Mesothelial cell of epicardium (in vitro differentiated cells): ENCODE results near the gene ZBTB8OS. TPM values are rescaled to one million over a fixed set of nuclear protein-coding genes. Genes with fewer than 3 reads are reported as not detected.
A peak's percentile ranks its signal among the peaks of the same experiment; 100 is the strongest.
"Not testable (repeated sequence)": the region's sequence is repeated elsewhere in the genome, so short reads cannot be mapped to it uniquely, and the experiment has no call there.

Experiments used
- DNase-seq, 2 experiments: peaks; one replicate each; pipeline ENCODE4 v3.0.0; 2021; ENCODE audit warnings: low spot score in 2 of 2; ENCODE audit not compliant: unreplicated experiment in 2 of 2
- H3K27ac Mint-ChIP-seq: 2 replicates; pipeline ENCODE4 v1.8.0; 2021; ENCODE audit warnings: mixed read lengths
- H3K27me3 Mint-ChIP-seq: 2 replicates; pipeline ENCODE4 v1.8.0; 2021; ENCODE audit warnings: low read depth, mixed read lengths
- H3K36me3 Mint-ChIP-seq: 2 replicates; pipeline ENCODE4 v1.8.0; 2021; ENCODE audit warnings: mixed read lengths
- H3K4me1 Mint-ChIP-seq: 2 replicates; pipeline ENCODE4 v1.8.0; 2021; ENCODE audit warnings: mixed read lengths
- H3K4me3 Mint-ChIP-seq: 2 replicates; pipeline ENCODE4 v1.8.0; 2021; ENCODE audit warnings: mild to moderate bottlenecking, moderate library complexity, mixed read lengths
- H3K9me3 Mint-ChIP-seq: 2 replicates; pipeline ENCODE4 v1.8.0; 2021; ENCODE audit warnings: mixed read lengths
- CTCF ChIP-seq: fragments of 200-600 bp; sonication (generic); IDR thresholded peaks from one replicate; pipeline ENCODE4 v1.5.0; 2021; ENCODE audit warnings: antibody characterized with exemption; ENCODE audit not compliant: unreplicated experiment
- total RNA-seq: library from RNA; stranded (reverse); gene quantifications from 3 replicates; pipeline ENCODE4 v1.2.1, GENCODE V29; 2021

The ZBTB8OS gene
- total RNA-seq, 1 donor from 2014 or later: 41.3 TPM

DNA sequence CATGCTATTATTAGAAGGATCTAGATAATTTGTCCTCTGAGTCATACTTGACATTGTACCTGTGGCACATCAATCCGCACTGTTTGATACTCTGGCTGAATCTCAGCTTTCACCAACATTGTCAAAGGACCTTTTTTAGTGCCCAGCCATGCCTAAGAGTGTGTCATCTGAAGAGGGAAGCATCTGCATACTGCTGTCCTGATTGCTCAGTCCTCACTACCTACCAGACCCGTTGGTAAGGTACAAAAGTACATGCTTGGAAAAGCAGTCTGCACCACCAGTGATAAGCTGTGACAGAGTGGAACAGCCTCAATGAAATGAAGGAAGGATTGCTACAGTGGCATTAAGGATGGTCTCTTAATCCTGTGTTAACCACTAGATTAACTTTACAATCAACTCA, 35.1 kb upstream of the ZBTB8OS start:
- H3K9me3 Mint-ChIP-seq: no peaks in the 10 kb centered on the region
- H3K4me3 Mint-ChIP-seq: no peak overlapping the region
- no peaks in the 10 kb centered on the region for H3K4me1 Mint-ChIP-seq
- no peaks in the 10 kb centered on the region for H3K27me3 Mint-ChIP-seq
- DNase-seq: no peak
- peaks cover 22% of the 10 kb centered on the region for H3K36me3 Mint-ChIP-seq
- H3K27ac Mint-ChIP-seq: peak overlapping the region; percentile 51
- no peak for TF ChIP-seq CTCF

DNA sequence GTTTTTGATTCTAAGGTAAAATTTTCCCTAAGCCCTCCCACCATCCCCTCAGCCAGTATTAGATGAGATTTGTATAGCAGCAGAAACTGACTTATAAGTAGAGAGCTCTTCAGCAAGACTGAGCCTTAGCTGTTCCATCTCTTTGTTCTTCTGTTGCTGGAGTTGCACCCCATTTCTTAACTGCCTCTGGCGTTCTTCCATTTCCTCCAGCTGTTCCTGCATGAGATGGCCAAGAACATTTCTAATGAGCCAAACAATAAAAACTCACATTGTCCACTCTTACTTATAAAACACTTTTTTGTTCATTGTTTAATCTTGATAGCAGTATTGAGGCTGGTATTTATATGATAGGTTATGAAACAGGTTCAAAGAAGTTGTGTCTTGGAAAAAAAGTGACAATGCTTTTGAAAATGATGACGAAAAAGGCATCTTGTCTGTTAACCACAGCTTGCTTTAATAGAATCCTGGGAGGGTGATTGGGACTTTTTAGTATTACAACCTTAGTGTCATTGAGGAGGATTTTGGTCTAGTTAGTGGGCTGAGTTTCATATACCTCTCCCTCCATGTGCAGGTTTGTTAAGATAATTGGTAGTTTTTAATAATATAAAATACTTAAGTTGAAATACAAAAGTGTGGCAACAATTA, 33.9 kb upstream of the ZBTB8OS start:
- Mint-ChIP-seq H3K27ac (peak overlapping the region; percentile 55), H3K4me3 (no peak overlapping the region), H3K4me1 (no peaks in the 10 kb centered on the region), H3K27me3 (no peaks in the 10 kb centered on the region), H3K9me3 (no peaks in the 10 kb centered on the region), H3K36me3 (peaks cover 28% of the 10 kb centered on the region)
- no peak for DNase-seq
- no peak for TF ChIP-seq CTCF

DNA sequence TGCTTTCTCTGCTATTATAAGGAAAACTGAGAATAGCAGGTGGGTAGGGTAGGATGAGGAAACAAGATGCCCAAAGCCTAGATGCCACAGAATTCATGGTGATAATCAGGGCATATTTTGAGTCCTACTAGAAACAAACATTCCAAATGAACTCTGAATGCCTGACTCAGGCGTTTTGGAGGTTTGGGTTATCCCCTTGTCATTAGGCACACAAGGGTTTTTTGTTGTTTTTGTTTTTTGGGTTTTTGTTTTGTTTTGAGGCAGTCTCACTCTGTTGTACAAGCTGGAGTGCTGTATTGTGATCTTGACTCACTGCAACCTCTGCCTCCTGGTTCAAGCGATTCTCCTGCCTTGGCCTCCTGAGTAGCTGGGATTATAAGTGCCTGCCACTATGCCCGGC, 33.0 kb upstream of the ZBTB8OS start:
- Mint-ChIP-seq H3K4me1 (no peaks in the 10 kb centered on the region), H3K27ac (no peak overlapping the region), H3K9me3 (no peaks in the 10 kb centered on the region), H3K27me3 (no peaks in the 10 kb centered on the region), H3K4me3 (no peak overlapping the region), H3K36me3 (peaks cover 29% of the 10 kb centered on the region)
- no peak for DNase-seq
- no peak for TF ChIP-seq CTCF

GRCh38 chr1:32681999-32682398, 31.6 kb upstream of the ZBTB8OS start:
- no peak for DNase-seq
- H3K4me1 Mint-ChIP-seq: no peaks in the 10 kb centered on the region
- H3K27ac Mint-ChIP-seq: peak overlapping the region; percentile 58
- H3K9me3 Mint-ChIP-seq: no peaks in the 10 kb centered on the region
- H3K27me3 Mint-ChIP-seq: no peaks in the 10 kb centered on the region
- no peak for TF ChIP-seq CTCF
- no peak overlapping the region for H3K4me3 Mint-ChIP-seq
- peaks cover 36% of the 10 kb centered on the region for H3K36me3 Mint-ChIP-seq

DNA sequence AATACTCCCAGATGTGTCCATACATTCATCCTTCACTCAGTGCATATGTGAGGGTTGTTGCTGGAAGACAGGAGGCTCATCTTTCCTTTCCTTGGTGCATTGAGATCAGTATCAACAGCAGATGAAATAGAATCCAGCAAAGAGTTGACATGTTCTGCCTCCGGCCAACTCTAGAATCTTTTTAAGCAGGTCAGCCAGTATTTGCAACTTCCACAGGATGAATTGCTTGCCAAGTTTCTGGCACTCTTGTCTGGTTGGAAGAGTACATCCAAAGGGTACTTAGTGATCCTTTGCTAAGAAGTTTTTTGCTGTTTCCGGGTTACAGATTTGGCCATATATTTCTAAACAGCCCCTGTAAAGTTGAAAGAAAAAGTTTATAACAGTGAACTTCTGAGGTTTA, 31.2 kb upstream of the ZBTB8OS start:
- Mint-ChIP-seq H3K4me3 (no peak overlapping the region), H3K27ac (peak overlapping the region; percentile 58), H3K9me3 (no peaks in the 10 kb centered on the region), H3K4me1 (no peaks in the 10 kb centered on the region), H3K36me3 (peaks cover 37% of the 10 kb centered on the region), H3K27me3 (no peaks in the 10 kb centered on the region)
- TF ChIP-seq CTCF: no peak
- DNase-seq: no peak

GRCh38 chr1:32680642-32681041, 30.3 kb upstream of the ZBTB8OS start:
- no peak for TF ChIP-seq CTCF
- no peak for DNase-seq
- H3K36me3 Mint-ChIP-seq: peaks cover 40% of the 10 kb centered on the region
- no peaks in the 10 kb centered on the region for H3K4me1 Mint-ChIP-seq
- no peaks in the 10 kb centered on the region for H3K27me3 Mint-ChIP-seq
- H3K27ac Mint-ChIP-seq: peak overlapping the region; percentile 58
- no peak overlapping the region for H3K4me3 Mint-ChIP-seq
- H3K9me3 Mint-ChIP-seq: no peaks in the 10 kb centered on the region

DNA sequence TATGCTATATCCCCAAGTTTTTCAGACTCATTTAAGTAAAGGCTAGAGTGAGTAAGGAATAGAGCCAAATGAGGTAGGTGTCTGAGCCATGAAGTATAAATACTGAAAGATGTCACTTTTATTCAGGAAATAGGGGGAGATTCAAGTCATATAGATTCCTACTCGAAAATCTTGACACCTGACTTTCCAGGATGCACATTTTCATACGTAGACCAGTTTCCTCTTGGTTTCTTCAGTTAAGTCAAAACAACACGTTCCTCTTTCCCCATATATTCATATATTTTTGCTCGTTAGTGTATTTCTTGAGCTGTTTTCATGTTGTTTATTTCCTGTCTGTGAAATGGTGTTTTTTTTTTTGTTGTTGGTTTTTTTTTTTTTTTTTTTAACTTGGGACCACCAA, 29.6 kb upstream of the ZBTB8OS start:
- not testable (repeated sequence) for H3K27me3 Mint-ChIP-seq

More for the DNA sequence above, 29.6 kb upstream of the ZBTB8OS start:
- not testable (repeated sequence) for DNase-seq, H3K4me3 Mint-ChIP-seq, H3K9me3 Mint-ChIP-seq, H3K4me1 Mint-ChIP-seq, H3K27ac Mint-ChIP-seq
- peaks cover 42% of the 10 kb centered on the region for H3K36me3 Mint-ChIP-seq
